ENCODE data around the gene EFCAB13.

EFCAB13 gene

GRCh38 chr17:47318197-47318918 is 5.4 kb upstream of the EFCAB13 start:
- Histone ChIP-seq H3K9ac (ENCODE audit: low read length) (no peak overlapping the region), H3K4me1 (ENCODE audit: control insufficient read depth, insufficient read depth, low read length) (peaks cover 13% of the 10 kb centered on the region), H3K36me3 (ENCODE audit: control insufficient read depth, insufficient read depth, low read length) (no peaks in the 10 kb centered on the region), H3K27ac (ENCODE audit: low read depth, low read length) (no peak overlapping the region), H3K4me3 (ENCODE audit: low read length) (no peak overlapping the region), H3K27me3 (ENCODE audit: control insufficient read depth, insufficient read depth, low read length) (no peaks in the 10 kb centered on the region)

GRCh38 chr17:47320879-47321502 is 2.8 kb upstream of the EFCAB13 start:
- H3K4me1 ChIP-seq (ENCODE audit: control insufficient read depth, insufficient read depth, low read length) = peaks cover under 1% of the 10 kb centered on the region
- H3K27ac ChIP-seq (ENCODE audit: low read depth, low read length) = no peak overlapping the region
- no peak overlapping the region for H3K4me3 ChIP-seq (ENCODE audit: low read length)
- H3K36me3 ChIP-seq (ENCODE audit: control insufficient read depth, insufficient read depth, low read length) = no peaks in the 10 kb centered on the region
- H3K27me3 ChIP-seq (ENCODE audit: control insufficient read depth, insufficient read depth, low read length) = no peaks in the 10 kb centered on the region
- no peak overlapping the region for H3K9ac ChIP-seq (ENCODE audit: low read length)

- no peaks in the 10 kb centered on the region for H3K4me1 ChIP-seq (ENCODE audit: control insufficient read depth, insufficient read depth, low read length)
- no peaks in the 10 kb centered on the region for H3K27me3 ChIP-seq (ENCODE audit: control insufficient read depth, insufficient read depth, low read length)
- peak overlapping the region; percentile 99 for H3K27ac ChIP-seq (ENCODE audit: low read depth, low read length)
- H3K36me3 ChIP-seq (ENCODE audit: control insufficient read depth, insufficient read depth, low read length) = no peaks in the 10 kb centered on the region
- H3K9ac ChIP-seq (ENCODE audit: low read length) = peak overlapping the region; percentile 99
- peak overlapping the region; percentile 100 for H3K4me3 ChIP-seq (ENCODE audit: low read length)
Observed at GRCh38 chr17:47324224-47325020, 667 bp downstream of the EFCAB13 start.

GRCh38 chr17:47325176-47325575 is 1.4 kb downstream of the EFCAB13 start:
- no peaks in the 10 kb centered on the region for H3K36me3 ChIP-seq (ENCODE audit: control insufficient read depth, insufficient read depth, low read length)
- H3K4me3 ChIP-seq (ENCODE audit: low read length) = no peak overlapping the region
- H3K4me1 ChIP-seq (ENCODE audit: control insufficient read depth, insufficient read depth, low read length) = no peaks in the 10 kb centered on the region
- H3K27ac ChIP-seq (ENCODE audit: low read depth, low read length) = no peak overlapping the region
- no peak overlapping the region for H3K9ac ChIP-seq (ENCODE audit: low read length)
- H3K27me3 ChIP-seq (ENCODE audit: control insufficient read depth, insufficient read depth, low read length) = no peaks in the 10 kb centered on the region

GRCh38 chr17:47330548-47330947 is 6.8 kb downstream of the EFCAB13 start:
- no peaks in the 10 kb centered on the region for H3K4me1 ChIP-seq (ENCODE audit: control insufficient read depth, insufficient read depth, low read length)
- no peak overlapping the region for H3K9ac ChIP-seq (ENCODE audit: low read length)
- no peaks in the 10 kb centered on the region for H3K27me3 ChIP-seq (ENCODE audit: control insufficient read depth, insufficient read depth, low read length)
- H3K4me3 ChIP-seq (ENCODE audit: low read length) = no peak overlapping the region
- no peak overlapping the region for H3K27ac ChIP-seq (ENCODE audit: low read depth, low read length)
- H3K36me3 ChIP-seq (ENCODE audit: control insufficient read depth, insufficient read depth, low read length) = no peaks in the 10 kb centered on the region

GRCh38 chr17:47332287-47332686 is 8.5 kb downstream of the EFCAB13 start:
- H3K4me1 ChIP-seq (ENCODE audit: control insufficient read depth, insufficient read depth, low read length) = no peaks in the 10 kb centered on the region
- no peak overlapping the region for H3K9ac ChIP-seq (ENCODE audit: low read length)
- H3K4me3 ChIP-seq (ENCODE audit: low read length) = no peak overlapping the region
- no peaks in the 10 kb centered on the region for H3K27me3 ChIP-seq (ENCODE audit: control insufficient read depth, insufficient read depth, low read length)
- no peaks in the 10 kb centered on the region for H3K36me3 ChIP-seq (ENCODE audit: control insufficient read depth, insufficient read depth, low read length)
- H3K27ac ChIP-seq (ENCODE audit: low read depth, low read length) = no peak overlapping the region

GRCh38 chr17:47335101-47335936 is 11.6 kb downstream of the EFCAB13 start:
- H3K27me3 ChIP-seq (ENCODE audit: control insufficient read depth, insufficient read depth, low read length) = no peaks in the 10 kb centered on the region
- no peak overlapping the region for H3K27ac ChIP-seq (ENCODE audit: low read depth, low read length)
- H3K4me1 ChIP-seq (ENCODE audit: control insufficient read depth, insufficient read depth, low read length) = no peaks in the 10 kb centered on the region
- no peaks in the 10 kb centered on the region for H3K36me3 ChIP-seq (ENCODE audit: control insufficient read depth, insufficient read depth, low read length)
- H3K4me3 ChIP-seq (ENCODE audit: low read length) = no peak overlapping the region
- no peak overlapping the region for H3K9ac ChIP-seq (ENCODE audit: low read length)

- Histone ChIP-seq H3K4me3 (ENCODE audit: low read length) (no peak overlapping the region), H3K9ac (ENCODE audit: low read length) (no peak overlapping the region), H3K27ac (ENCODE audit: low read depth, low read length) (no peak overlapping the region), H3K36me3 (ENCODE audit: control insufficient read depth, insufficient read depth, low read length) (no peaks in the 10 kb centered on the region), H3K4me1 (ENCODE audit: control insufficient read depth, insufficient read depth, low read length) (no peaks in the 10 kb centered on the region), H3K27me3 (ENCODE audit: control insufficient read depth, insufficient read depth, low read length) (no peaks in the 10 kb centered on the region)
Observed at GRCh38 chr17:47338026-47338425, 14.3 kb downstream of the EFCAB13 start.

- H3K27me3 ChIP-seq (ENCODE audit: control insufficient read depth, insufficient read depth, low read length) = no peaks in the 10 kb centered on the region
- no peaks in the 10 kb centered on the region for H3K4me1 ChIP-seq (ENCODE audit: control insufficient read depth, insufficient read depth, low read length)
- H3K27ac ChIP-seq (ENCODE audit: low read depth, low read length) = no peak overlapping the region
- no peak overlapping the region for H3K4me3 ChIP-seq (ENCODE audit: low read length)
- no peaks in the 10 kb centered on the region for H3K36me3 ChIP-seq (ENCODE audit: control insufficient read depth, insufficient read depth, low read length)
- H3K9ac ChIP-seq (ENCODE audit: low read length) = no peak overlapping the region
Observed at GRCh38 chr17:47352848-47353247, 29.1 kb downstream of the EFCAB13 start.

GRCh38 chr17:47358652-47359051 is 34.9 kb downstream of the EFCAB13 start:
- H3K27ac ChIP-seq (ENCODE audit: low read depth, low read length) = no peak overlapping the region

GRCh38 chr17:47363171-47363570 is 39.4 kb downstream of the EFCAB13 start:
- Histone ChIP-seq H3K27me3 (ENCODE audit: control insufficient read depth, insufficient read depth, low read length) (no peaks in the 10 kb centered on the region), H3K27ac (ENCODE audit: low read depth, low read length) (no peak overlapping the region), H3K4me1 (ENCODE audit: control insufficient read depth, insufficient read depth, low read length) (no peaks in the 10 kb centered on the region), H3K36me3 (ENCODE audit: control insufficient read depth, insufficient read depth, low read length) (no peaks in the 10 kb centered on the region), H3K4me3 (ENCODE audit: low read length) (no peak overlapping the region), H3K9ac (ENCODE audit: low read length) (no peak overlapping the region)

More at GRCh38 chr17:47358652-47359051, 34.9 kb downstream of the EFCAB13 start:
- no peaks in the 10 kb centered on the region for H3K27me3 ChIP-seq (ENCODE audit: control insufficient read depth, insufficient read depth, low read length)
- no peaks in the 10 kb centered on the region for H3K4me1 ChIP-seq (ENCODE audit: control insufficient read depth, insufficient read depth, low read length)
- no peak overlapping the region for H3K4me3 ChIP-seq (ENCODE audit: low read length)
- H3K9ac ChIP-seq (ENCODE audit: low read length) = no peak overlapping the region
- H3K36me3 ChIP-seq (ENCODE audit: control insufficient read depth, insufficient read depth, low read length) = no peaks in the 10 kb centered on the region

GRCh38 chr17:47367257-47367656 is 43.5 kb downstream of the EFCAB13 start:
- Histone ChIP-seq H3K27me3 (ENCODE audit: control insufficient read depth, insufficient read depth, low read length) (no peaks in the 10 kb centered on the region), H3K27ac (ENCODE audit: low read depth, low read length) (no peak overlapping the region), H3K9ac (ENCODE audit: low read length) (no peak overlapping the region), H3K4me3 (ENCODE audit: low read length) (no peak overlapping the region), H3K4me1 (ENCODE audit: control insufficient read depth, insufficient read depth, low read length) (no peaks in the 10 kb centered on the region), H3K36me3 (ENCODE audit: control insufficient read depth, insufficient read depth, low read length) (no peaks in the 10 kb centered on the region)

Data from rectal smooth muscle tissue (tissue), 1 donor.